Muscle of back (tissue), 11 donors: ENCODE data around the gene TJP2. TPM values are rescaled to one million over a fixed set of nuclear protein-coding genes. Genes with fewer than 3 reads are reported as not detected.

Experiments used
- DNase-seq, 3 donors: peaks; one replicate each; pipeline versions ENCODE4 v3.0.0 to v3.0.0-alpha.2; 2013
- polyA plus RNA-seq, 10 donors: library from polyadenylated mRNA; unstranded; fragments of 120-200 nt; gene quantifications; one replicate each; pipeline ENCODE4 v1.2.1, GENCODE V29; 2013; ENCODE audit not compliant: insufficient read length in 10 of 10

TJP2 gene
- polyA plus RNA-seq, 10 donors, result 10.0 to 17.1 (median 13.7) TPM

DNA sequence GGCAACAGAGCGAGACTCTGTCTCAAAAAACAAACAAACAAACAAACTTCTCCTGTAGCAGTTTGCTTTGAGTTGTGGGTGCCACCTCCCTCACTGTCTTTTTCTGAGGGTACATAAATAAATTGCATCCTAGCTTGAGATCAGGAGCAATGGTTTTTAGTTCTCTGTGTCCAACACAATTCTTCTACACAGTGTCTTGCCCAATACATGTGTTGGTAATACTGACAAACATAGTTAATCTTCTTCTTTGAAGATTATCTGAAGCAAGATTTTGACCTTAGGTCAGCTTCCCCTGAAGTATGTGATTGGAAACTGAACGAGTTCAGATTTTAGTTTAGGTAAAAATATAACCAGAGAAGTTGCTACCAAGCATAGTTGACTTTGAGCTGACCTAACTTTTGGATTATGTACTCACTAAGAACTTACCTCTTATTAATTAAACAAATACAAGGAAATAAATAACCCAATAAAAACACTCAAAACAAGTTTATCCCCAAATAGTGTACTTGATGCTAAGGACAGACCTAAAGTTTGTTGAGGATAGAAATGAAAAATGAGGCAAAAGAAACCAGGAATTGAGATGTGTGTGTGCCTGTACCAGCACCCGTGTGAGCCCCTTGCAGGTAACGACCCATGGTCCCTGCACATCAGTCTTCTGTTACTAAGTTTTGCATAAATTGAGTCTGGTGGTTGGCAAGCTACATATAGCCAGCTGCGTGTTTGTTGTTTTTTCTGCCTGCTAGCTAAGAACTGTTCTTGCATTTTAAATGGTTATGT lies 16.2 kb downstream of the TJP2 start:
- DNase-seq, result no peak

DNA sequence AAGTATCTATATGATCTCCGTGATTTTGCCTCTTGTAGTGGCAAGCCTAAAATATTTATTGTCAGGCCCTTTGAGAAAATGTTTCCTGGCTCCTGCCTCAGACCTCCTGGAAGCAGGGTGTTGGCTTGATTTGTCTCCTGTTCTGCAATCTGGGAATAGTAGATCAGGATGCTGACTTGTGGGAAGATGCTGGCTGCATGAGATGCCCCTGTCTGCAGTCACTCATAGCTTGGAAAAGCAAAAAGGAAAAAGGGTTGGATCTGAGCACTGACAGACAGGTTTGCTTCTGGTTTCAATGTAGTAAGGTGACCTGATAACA lies 16.7 kb downstream of the TJP2 start:
- DNase-seq, result no peak

DNA sequence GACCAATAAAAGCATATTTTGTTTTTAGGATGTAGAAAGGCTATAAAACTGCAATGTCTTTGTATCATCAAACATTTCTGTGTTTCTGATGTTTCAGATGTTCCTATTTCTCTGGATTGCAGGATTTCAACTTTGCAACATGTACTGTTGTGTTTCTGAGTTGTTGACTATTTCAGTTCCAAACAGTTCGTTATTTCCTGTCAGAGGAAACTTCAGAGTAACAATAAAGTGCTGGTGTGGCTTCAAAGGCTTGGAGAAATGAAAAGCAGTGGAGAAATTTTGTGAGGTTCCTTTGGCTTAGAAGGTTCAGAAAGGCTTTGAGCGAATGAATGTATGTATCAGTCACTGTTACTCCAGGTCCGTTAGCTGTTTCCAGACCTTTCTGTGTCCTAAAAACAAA lies 17.2 kb downstream of the TJP2 start:
- DNase-seq, result no peak

DNA sequence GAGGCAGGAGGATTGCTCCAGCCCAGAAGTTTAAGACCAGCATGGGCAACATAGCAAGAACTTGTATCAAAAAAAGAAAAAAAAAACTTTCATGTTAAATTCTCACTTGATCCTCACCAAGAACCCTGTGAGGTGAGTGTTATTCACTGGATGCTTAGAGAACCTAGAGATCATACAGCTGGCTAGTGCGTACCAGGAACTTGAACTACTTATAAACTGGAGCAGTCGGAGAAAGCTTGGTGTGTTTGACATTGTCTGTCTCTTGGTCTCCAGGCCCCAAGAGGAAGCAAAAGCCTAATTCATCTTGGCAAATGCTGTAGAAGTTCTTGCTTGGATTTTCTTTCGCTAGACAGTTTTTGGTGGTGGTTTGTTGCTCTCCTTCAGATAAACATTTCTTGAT lies 18.1 kb downstream of the TJP2 start:
- DNase-seq, result no peak

DNA sequence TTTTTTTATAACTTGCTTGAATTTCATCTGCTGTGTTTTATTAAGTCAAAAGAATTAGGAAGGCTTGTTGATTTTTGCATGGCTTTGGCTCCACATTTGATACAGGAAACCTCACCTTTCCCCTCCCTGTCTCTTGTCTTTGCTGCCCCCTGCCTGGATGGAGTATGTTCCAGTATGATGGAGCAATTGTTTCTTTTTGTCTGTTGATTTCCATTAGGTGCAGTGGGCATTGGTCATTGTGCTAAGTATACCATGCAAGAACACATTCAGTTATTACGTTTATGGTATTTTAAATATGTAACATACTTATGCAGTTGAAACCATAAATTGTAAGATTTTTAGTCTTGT lies 19.6 kb downstream of the TJP2 start:
- no peak for DNase-seq

DNA sequence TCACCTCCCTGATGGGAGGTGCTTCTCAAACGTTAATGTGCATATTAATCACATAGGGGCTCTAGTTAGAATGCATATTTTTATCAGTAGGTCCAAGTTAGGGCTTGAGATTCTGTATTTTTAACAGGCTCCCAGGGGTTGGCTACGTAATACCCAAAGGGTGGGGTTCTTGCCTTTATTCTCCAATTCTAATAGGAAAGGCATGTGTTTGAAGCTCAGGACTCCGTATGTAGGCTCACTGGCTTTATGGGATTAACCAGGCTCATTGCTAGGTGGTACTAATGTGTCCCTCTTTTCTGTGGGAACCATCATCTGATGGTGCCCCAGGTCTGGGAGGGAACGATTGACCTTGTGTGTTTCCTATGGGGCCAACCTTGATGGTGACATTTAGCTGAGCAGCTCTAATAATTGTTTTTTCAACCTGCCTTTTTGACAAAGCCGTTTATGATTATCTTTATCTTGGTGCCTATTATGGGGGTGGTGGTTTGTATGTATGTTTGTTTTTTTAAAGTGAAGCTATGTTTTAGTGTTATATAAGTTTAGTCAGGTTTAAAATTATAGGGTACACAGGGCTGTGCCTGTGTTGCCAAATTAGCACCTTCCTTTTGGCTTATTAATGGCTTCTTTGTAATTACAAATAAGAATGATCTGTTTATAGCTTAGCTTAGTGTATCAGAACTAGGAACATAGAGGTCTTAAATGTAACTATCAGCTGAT lies 20.8 kb downstream of the TJP2 start:
- DNase-seq, result no peak

DNA sequence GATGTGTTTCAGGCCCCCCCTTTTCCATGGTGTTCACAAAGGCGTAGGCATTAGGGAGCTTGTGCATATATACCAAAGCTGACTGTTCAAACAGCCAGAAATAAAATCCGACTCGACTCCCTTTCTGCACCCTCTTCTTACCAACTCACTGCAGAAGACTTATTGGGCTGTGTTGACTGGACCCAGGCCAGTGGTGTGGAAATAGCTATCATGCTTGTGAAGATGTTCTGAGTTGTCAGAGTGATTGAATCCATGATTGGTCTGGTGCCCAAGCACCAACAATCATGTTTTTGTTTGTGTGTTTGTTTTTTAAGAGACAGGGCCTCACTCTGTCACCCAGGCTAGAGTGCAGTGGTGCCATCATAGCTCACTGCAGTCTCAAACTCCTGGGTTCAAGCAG lies 21.6 kb downstream of the TJP2 start:
- DNase-seq, result no peak

DNA sequence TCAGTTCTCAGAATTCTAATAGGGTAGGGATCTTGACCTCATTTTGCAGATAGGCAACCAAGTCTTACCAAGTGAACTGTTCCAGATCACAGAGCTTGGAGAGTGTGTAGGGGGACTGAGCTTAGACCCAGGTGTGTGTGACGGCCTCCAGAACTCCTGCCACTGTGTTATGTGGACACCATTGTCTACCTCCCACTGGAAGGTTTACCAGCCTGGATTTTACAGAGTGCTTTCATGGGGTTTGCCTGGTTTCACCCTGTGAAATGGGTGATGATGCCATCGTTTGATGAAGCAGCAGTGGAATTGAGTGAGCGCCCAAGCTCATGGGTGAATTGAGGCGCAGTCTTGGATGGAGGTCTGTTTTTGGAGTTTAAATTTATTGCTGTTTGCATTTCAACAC lies 23.6 kb downstream of the TJP2 start:
- DNase-seq, result no peak

DNA sequence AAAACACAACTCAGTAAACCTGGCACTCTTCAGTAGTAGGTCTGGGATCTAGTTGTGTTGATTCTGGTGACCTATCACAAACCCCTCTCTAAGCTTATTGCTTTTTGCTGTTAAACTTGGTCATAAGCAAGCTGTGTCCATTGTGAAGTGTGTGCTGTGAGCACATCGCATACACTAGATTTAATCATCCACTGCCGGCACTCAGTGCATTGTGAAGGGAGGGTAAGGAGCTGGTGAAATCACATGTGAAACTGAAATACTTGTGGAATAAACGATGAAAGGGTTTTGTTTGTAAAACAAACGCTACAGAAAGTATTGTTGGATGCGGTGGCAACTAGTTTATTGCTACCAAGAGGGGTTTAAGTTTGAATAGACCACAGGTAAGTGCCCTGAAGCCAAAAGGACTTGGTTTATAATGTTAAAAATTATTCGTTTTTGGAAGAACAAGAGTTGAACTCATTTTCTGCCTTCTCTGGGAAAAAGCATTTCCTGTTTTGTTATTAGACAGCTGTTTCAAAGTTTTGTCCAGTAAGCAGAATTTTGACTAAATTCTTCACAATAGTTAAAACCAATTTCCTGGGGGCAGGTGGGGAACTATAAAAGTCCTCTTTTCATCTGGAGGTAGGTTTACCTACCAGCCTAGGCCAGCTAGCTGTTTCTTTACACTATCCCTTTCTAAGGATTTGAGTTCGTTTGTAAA lies 24.6 kb downstream of the TJP2 start:
- no peak for DNase-seq

DNA sequence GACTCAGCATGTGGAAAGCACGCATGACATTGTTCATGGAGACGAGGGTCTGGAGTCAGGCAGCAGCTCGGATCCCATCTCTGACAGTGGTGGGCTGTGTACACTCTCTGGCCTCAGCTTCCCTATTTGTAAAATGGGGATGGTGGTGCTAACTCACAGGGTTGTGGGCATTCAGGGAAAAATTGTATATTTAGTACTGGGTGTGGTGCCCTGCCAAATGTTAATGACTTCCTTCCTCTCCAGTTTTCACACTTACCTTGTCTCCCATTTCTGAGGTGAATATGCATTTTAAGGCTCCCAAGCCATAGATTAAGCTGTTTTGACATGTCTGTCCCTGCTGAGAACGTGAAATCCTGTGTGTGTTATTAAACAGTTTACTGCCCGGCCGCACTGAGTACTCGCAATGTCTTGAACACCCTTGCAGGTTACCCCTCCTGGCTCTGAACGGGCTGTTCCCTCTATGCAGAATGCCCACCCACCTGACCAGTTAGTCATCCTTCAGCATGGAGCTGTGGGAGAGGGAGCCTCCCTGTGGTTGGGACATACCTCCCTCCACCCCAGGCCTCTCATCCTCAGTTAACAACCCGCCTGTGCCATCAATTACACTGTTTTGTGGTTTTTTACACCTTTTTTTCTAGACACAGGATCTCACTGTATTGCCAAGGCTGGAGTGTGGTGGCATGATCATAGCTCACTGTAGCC lies 25.8 kb downstream of the TJP2 start:
- DNase-seq, result no peak

DNA sequence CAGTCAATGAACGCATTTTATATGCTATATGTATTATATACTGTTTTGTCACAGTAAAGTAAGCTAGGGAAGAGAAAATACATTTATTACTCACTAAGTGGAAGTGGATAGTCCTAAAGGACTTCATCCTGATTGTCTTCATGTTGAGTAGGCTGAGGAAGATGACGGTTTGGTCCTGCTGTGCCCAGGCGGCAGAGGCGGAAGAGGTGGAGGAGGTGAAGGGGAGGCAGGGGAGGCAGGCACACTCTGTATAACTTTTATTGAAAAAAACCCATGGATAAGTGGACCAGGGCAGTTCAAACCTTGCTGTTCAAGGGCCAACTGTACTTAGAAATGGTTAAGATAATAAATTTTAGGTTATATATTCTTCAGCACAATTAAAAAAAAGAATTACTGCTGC lies 28.5 kb downstream of the TJP2 start:
- no peak for DNase-seq

DNA sequence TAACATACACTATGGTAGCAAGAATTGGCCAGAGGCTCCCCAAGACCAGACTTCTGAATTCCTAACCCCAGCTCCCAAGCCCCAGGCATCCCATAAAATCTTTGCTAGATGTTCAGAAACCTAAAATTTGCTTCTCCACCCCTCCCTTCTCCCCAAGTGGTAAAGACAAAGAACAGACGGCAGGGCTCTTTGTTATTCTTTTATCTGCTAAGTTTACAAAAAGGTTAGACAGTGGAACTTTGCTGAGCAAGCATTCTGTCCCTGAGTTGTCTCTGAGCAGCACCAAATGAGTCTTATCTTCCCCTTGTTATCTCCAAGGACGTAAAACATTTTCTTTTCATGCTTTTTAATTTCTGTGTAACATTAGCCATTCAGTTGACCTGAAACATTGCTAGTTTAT lies 30.2 kb downstream of the TJP2 start:
- no peak for DNase-seq

DNA sequence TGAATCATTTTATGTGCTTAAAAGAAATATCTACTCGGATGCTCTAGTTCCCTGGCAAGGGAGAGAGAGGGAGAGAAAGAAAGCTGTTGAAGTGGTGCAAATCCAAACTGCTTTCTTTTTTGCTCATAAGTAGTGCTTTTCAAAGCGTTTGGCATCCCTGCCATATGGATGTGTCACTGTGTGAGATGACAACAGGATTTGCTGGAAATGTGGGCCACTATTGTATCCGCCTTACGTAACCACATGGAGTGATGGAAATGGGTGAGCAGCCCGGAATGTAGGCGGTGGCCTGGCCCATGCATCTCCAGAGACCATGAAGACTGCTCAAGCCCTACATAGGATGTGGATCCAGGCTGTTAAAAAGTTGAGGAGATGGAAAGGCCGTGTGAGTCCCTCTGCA lies 30.8 kb downstream of the TJP2 start:
- no peak for DNase-seq

DNA sequence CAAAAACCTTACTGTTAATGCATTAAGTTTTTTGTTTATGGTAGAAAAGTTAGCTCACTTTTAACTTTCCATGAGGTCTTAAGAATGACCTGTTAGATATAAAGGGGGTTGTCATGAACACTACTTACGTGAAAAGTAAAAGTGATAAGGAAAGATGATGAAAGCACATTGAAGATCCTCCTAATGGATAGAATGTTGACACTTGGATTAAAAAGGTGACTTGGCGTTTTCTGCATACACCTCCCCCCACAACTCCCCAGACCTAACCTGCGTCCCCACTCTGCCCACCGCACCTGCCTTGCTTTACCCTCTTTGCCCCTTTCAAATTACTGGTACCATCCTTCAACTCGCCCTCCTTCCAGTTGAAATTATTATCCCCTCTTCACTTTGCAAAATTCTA lies 32.0 kb downstream of the TJP2 start:
- DNase-seq, result no peak

DNA sequence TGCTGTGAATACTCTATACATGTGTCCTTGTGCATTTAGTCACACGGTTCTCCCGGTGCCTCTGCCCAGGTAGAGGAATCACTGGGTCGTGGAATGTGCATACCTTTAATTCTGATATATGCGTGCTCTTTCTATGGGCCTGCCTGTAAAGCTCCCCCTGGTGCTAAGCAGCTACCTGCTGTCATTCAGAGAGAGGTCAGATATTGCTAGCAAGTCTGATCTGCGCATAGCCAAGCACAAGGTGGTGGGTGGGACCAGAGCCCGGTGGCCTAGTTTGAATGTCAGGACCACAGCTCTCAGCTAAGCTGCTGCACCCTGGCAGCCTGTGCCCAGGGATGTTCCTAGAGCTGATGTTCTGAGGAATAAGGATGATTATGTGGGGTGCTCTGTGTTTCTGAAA lies 33.4 kb downstream of the TJP2 start:
- no peak for DNase-seq

DNA sequence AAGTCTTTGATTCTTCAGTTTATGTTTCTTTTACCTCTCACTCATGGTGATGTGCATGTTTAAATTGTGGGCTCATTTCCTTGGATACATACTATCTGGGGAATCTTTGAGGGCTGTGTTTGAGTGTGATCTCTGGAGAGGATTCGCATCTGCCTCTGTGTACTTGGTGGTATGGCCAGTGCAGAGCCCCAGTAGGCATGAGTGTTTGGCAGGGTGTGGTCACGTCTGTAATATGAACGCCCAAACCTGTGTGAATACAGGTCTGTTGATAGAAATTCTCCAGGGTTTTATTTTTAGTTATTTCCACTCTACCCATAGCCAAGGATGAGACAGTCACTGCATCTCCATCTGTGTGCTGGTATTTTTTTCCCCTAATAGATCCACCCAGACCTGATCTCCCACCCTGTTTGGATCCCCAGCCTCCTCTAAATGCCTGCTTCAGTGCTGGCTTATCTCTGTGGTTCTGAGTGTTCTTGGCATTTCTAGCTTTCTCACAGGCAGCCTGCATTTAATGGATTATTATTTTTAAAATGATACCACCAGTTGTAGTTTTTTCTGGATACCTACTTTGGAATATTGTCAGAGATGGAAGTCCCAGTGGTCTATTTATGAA lies 37.5 kb downstream of the TJP2 start:
- no peak for DNase-seq

DNA sequence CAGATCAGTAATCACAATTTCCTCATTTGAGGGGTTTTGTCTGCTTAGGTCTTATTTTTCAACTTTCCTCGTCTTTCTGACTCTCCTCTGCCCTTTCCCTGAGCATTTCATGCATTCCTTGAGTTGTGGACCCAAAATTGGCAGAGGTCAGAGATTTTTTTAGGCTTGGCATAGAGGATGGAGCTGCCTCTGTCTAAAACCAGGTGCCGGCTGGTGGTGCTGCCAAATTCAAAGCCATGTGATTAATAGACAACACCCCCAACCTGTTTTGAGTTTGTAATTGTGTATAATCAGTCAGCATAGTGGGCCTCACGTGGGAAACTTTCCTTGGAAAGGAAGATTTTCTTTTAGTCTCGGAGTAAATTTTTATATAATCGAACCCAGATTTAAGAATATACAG lies 39.6 kb downstream of the TJP2 start:
- DNase-seq, result no peak

DNA sequence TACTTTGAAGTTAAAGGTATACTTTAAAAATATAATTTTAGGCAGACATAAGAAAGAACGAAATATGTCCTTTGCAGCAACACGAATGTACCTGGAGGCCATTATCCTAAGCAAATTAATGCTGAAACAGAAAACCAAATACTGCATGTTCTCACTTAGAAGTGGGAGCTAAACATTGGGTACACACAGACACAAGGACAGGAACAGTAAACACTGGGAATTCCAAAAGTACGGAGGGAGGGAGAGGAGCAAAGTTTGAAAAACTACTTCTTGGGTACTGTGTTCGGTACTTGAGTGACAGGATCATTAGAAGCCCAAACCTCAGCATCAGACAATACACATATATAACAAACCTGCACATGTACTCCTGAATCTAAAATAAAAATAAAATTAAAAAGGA lies 40.9 kb downstream of the TJP2 start:
- DNase-seq, result no peak

DNA sequence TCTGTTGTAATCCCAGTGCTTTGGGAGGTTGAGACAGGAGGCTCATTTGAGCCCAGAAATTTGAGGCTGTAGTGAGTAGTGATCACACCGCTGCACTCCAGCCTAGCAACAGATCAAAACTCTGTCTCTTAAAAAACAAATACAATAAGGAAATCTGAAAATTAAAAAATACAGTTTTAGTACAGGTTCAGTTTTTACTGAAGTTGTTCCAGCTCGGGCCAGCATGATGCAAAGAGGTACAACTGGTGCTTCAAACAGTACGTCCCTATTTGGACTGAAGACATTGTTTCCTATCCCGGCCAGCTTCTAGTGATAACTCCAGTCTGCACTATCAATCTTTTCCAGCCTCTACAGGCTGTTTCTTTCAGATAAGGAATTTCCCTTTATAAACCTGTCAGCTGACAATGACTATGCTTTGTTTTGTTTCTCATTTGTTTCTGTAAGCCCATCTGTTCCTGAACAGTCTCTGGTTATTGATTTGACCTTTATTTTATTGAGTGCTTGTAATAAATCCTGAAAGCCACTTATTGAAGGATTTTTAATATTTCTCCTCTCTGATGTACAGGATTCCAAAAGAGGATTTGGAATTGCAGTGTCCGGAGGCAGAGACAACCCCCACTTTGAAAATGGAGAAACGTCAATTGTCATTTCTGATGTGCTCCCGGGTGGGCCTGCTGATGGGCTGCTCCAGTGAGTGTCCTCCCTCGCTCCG lies 41.9 kb downstream of the TJP2 start:
- DNase-seq, result no peak

DNA sequence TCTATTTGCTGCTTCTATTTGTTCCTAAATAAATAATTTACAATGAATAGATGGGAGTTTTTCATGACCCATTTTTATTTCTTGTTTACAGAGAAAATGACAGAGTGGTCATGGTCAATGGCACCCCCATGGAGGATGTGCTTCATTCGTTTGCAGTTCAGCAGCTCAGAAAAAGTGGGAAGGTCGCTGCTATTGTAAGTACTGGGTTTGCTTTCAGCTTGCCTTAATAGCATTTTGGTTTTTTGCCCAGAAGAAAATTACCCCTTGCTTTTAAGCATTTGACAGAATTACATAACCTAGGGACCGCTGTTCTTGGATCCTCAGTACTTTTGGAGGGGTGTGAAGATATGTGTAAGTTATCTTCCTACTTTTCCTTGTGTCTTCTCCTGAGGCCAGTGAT lies 44.1 kb downstream of the TJP2 start:
- no peak for DNase-seq

DNA sequence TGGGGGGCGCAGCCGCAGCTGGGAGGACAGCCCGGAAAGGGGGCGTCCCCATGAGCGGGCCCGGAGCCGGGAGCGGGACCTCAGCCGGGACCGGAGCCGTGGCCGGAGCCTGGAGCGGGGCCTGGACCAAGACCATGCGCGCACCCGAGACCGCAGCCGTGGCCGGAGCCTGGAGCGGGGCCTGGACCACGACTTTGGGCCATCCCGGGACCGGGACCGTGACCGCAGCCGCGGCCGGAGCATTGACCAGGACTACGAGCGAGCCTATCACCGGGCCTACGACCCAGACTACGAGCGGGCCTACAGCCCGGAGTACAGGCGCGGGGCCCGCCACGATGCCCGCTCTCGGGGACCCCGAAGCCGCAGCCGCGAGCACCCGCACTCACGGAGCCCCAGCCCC lies 47.0 kb downstream of the TJP2 start:
- DNase-seq, result no peak

DNA sequence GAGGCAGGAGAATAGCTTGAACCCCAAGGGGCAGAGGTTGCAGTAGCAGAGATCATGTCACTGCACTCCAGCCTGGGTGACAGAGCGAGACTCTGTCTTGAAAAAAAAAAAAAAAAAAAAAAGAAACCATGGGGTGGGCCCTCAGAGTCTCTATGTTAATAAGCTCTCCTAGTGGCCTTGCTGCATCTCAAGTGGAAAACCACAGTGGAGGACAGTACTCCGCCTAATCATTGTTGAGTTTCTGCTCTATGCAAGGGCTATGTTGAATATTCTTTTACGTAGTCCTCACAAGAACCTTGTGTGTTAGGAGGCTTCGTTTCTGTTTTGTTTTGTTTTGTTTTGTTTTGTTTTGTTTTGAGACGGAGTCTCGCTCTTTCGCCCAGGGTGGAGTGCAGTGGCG lies 48.9 kb downstream of the TJP2 start:
- DNase-seq, result no peak
